ENCODE measurements around the gene ELK4.

DNA sequence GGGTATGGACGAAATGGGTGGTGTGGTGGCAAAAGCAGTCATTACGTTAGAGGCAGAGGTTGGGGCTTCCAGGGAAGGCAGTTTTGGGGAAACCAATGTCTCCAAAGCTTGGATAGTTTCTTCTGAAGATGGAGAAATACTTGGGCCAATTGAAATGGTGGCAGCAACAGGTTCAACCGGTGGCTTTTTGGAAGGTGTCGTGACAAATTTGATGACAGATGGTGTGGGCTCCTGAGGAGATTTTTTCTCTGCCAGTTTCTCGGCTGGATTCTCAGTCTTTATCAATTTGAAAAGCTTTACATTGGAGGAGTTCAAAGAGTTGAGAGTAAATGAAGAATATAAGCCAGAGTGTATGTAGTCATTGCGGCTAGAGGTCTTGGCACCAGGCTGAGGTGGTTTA is 11.5 kb downstream of the ELK4 start:
- TF ChIP-seq POLR2A (IDR thresholded peaks at IDR 0.05) = no peak
- TF ChIP-seq, protein P1, sequence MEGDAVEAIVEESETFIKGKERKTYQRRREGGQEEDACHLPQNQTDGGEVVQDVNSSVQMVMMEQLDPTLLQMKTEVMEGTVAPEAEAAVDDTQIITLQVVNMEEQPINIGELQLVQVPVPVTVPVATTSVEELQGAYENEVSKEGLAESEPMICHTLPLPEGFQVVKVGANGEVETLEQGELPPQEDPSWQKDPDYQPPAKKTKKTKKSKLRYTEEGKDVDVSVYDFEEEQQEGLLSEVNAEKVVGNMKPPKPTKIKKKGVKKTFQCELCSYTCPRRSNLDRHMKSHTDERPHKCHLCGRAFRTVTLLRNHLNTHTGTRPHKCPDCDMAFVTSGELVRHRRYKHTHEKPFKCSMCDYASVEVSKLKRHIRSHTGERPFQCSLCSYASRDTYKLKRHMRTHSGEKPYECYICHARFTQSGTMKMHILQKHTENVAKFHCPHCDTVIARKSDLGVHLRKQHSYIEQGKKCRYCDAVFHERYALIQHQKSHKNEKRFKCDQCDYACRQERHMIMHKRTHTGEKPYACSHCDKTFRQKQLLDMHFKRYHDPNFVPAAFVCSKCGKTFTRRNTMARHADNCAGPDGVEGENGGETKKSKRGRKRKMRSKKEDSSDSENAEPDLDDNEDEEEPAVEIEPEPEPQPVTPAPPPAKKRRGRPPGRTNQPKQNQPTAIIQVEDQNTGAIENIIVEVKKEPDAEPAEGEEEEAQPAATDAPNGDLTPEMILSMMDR (IDR thresholded peaks at IDR 0.05) = no peak

Data from heart left ventricle (tissue), 13 donors.